H1 (cell line): ENCODE data around the gene THOP1. TPM values are rescaled to one million over a fixed set of nuclear protein-coding genes. Genes with fewer than 3 reads are reported as not detected.

Experiments
- CTCF ChIA-PET: fragments of 300-600 bp; sonication (Branson Sonifier 250); formaldehyde crosslinking; loops from one replicate; lab custom pipeline; 2021; ENCODE audit not compliant: partially characterized antibody; lab: Charles Lee
- POLR2A ChIA-PET: fragments of 300-600 bp; sonication (Branson Sonifier 250); formaldehyde crosslinking; loops from one replicate; lab custom pipeline; 2021; ENCODE audit warnings: inconsistent platforms; ENCODE audit not compliant: partially characterized antibody; lab: Charles Lee
- DNase-seq, 2 experiments: peaks; one replicate each; pipeline versions ENCODE4 v3.0.0 to v3.0.0-alpha.2; 2010 to 2022; ENCODE audit warnings: low spot score in 2 of 2, low read depth in 1 of 2, mixed read lengths in 1 of 2
- FAIRE-seq: peaks from 2 replicates; lab custom pipeline; 2011; peaks lifted over from hg19 to GRCh38; lab: Jason Lieb, UNC
- H2AFZ ChIP-seq: 2 replicates; pipeline ENCODE4 v1.8.1; 2012; ENCODE audit warnings: low read length, inconsistent platforms
- H2AK5ac ChIP-seq: 2 replicates; pipeline ENCODE4 v1.6.1; 2013; ENCODE audit warnings: low read depth, low read length
- H2BK120ac ChIP-seq: replicated peaks from 2 replicates; pipeline ENCODE3; 2013; ENCODE audit warnings: low read depth, low read length, inconsistent platforms
- H2BK12ac ChIP-seq: 2 replicates; pipeline ENCODE4 v1.6.1; 2013; ENCODE audit warnings: low read depth, low read length
- H2BK15ac ChIP-seq: 2 replicates; pipeline ENCODE4 v1.6.1; 2013; ENCODE audit warnings: low read length
- H2BK20ac ChIP-seq: 2 replicates; pipeline ENCODE4 v1.6.1; 2013; ENCODE audit warnings: low read length
- H2BK5ac ChIP-seq: 2 replicates; pipeline ENCODE4 v1.6.1; 2013; ENCODE audit warnings: low read depth, low read length
- H3K14ac ChIP-seq: 2 replicates; pipeline ENCODE4 v1.6.1; 2013; ENCODE audit warnings: inconsistent platforms; ENCODE audit not compliant: insufficient read length
- H3K18ac ChIP-seq: 2 replicates; pipeline ENCODE4 v1.6.1; 2013; ENCODE audit warnings: low read length; ENCODE audit errors: extremely low read depth
- H3K23ac ChIP-seq: 2 replicates; pipeline ENCODE4 v1.6.1; 2013; ENCODE audit warnings: inconsistent platforms; ENCODE audit not compliant: insufficient read length
- H3K23me2 ChIP-seq: 2 replicates; pipeline ENCODE4 v1.6.1; 2013; ENCODE audit warnings: low read depth, low read length
- H3K27ac ChIP-seq: 2 replicates; pipeline ENCODE4 v1.6.1; 2011; ENCODE audit warnings: low read depth, low read length, inconsistent platforms
- H3K27me3 ChIP-seq, 4 experiments: replicated peaks in 1 of 4; 1 replicate in 1 of 4; 2 replicates in 3 of 4; pipeline versions ENCODE4 v1.6.1 to v1.8.1; 2011 to 2013; ENCODE audit warnings: low read length in 3 of 4, mild to moderate bottlenecking in 3 of 4, inconsistent platforms in 2 of 4, mixed read lengths in 2 of 4, moderate library complexity in 1 of 4; ENCODE audit not compliant: control insufficient read depth in 3 of 4, insufficient read depth in 3 of 4; ENCODE audit errors: extremely low read depth in 1 of 4
- H3K36me3 ChIP-seq, 4 experiments: 2 replicates each; pipeline versions ENCODE4 v1.6.1 to v1.8.1; 2011 to 2013; ENCODE audit warnings: mild to moderate bottlenecking in 4 of 4, low read length in 3 of 4, moderate library complexity in 2 of 4, control low read depth in 1 of 4, inconsistent platforms in 1 of 4; ENCODE audit not compliant: insufficient read depth in 4 of 4, control insufficient read depth in 2 of 4
- H3K4ac ChIP-seq: replicated peaks from 2 replicates; pipeline ENCODE3; 2013; ENCODE audit warnings: low read length, low read depth, mixed read lengths, inconsistent platforms; ENCODE audit not compliant: insufficient read length
- H3K4me1 ChIP-seq, 4 experiments: replicated peaks in 1 of 4; 1 replicate in 1 of 4; 2 replicates in 3 of 4; pipeline versions ENCODE4 v1.6.1 to v1.8.1; 2011 to 2013; ENCODE audit warnings: low read length in 3 of 4, inconsistent platforms in 2 of 4, mixed read lengths in 1 of 4; ENCODE audit not compliant: insufficient read depth in 4 of 4, control insufficient read depth in 3 of 4
- H3K4me2 ChIP-seq, 2 experiments: 2 replicates each; pipeline versions ENCODE4 v1.6.1 to v1.8.1; 2011 to 2013; ENCODE audit warnings: low read depth in 2 of 2, low read length in 2 of 2, control low read depth in 1 of 2, inconsistent platforms in 1 of 2, mild to moderate bottlenecking in 1 of 2; ENCODE audit not compliant: insufficient read depth in 1 of 2
- H3K4me3 ChIP-seq, 4 experiments: fragments of 200-600, 300-600 bp in 1 of 4; sonication (generic), shearing (Covaris generic), sonication (Bioruptor Twin) in 1 of 4; 2 replicates each; pipeline versions ENCODE4 v1.5.1 to v1.8.1; 2011 to 2016; ENCODE audit warnings: low read length in 4 of 4, low read depth in 3 of 4, control low read depth in 2 of 4, inconsistent platforms in 2 of 4, mild to moderate bottlenecking in 2 of 4, mixed read lengths in 1 of 4, moderate library complexity in 1 of 4; ENCODE audit not compliant: insufficient read depth in 2 of 4; ENCODE audit errors: extremely low read depth in 1 of 4
- H3K56ac ChIP-seq: replicated peaks from 2 replicates; pipeline ENCODE3; 2013; ENCODE audit warnings: low read depth, mild to moderate bottlenecking, mixed read lengths, low read length, inconsistent platforms; ENCODE audit not compliant: insufficient read length
- H3K79me1 ChIP-seq: 2 replicates; pipeline ENCODE4 v1.6.1; 2013; ENCODE audit warnings: low read depth, low read length, control low read depth
- H3K79me2 ChIP-seq, 2 experiments: 2 replicates each; pipeline versions ENCODE4 v1.6.1 to v1.8.1; 2012 to 2013; ENCODE audit warnings: low read length in 2 of 2, mild to moderate bottlenecking in 2 of 2, inconsistent platforms in 1 of 2; ENCODE audit not compliant: insufficient read depth in 2 of 2, control insufficient read depth in 1 of 2
- H3K9ac ChIP-seq, 4 experiments: replicated peaks in 1 of 4; 1 replicate in 1 of 4; 2 replicates in 3 of 4; pipeline versions ENCODE4 v1.6.1 to v1.8.1; 2011 to 2013; ENCODE audit warnings: low read depth in 3 of 4, low read length in 3 of 4, control low read depth in 2 of 4, mild to moderate bottlenecking in 2 of 4, moderate library complexity in 2 of 4, inconsistent platforms in 1 of 4; ENCODE audit errors: extremely low read depth in 1 of 4
- H3K9me3 ChIP-seq, 2 experiments: 2 replicates each; pipeline versions ENCODE4 v1.6.1 to v1.8.1; 2012 to 2013; ENCODE audit warnings: mild to moderate bottlenecking in 2 of 2, moderate library complexity in 2 of 2, control low read depth in 1 of 2, inconsistent platforms in 1 of 2, low read depth in 1 of 2, low read length in 1 of 2, mixed read lengths in 1 of 2; ENCODE audit not compliant: insufficient read depth in 2 of 2
- H4K20me1 ChIP-seq, 2 experiments: replicated peaks in 1 of 2; 2 replicates each; pipeline versions ENCODE3 to v1.8.1; 2011 to 2013; ENCODE audit warnings: inconsistent platforms in 2 of 2, low read length in 2 of 2, mild to moderate bottlenecking in 1 of 2; ENCODE audit not compliant: insufficient read depth in 2 of 2, control insufficient read depth in 1 of 2
- H4K5ac ChIP-seq: 2 replicates; pipeline ENCODE4 v1.6.1; 2013; ENCODE audit warnings: low read length, low read depth, mixed read lengths, inconsistent platforms; ENCODE audit not compliant: insufficient read length
- H4K8ac ChIP-seq: 2 replicates; pipeline ENCODE4 v1.8.0; 2013; ENCODE audit warnings: mild to moderate bottlenecking, moderate library complexity, low read length, inconsistent platforms; ENCODE audit not compliant: insufficient read depth; ENCODE audit errors: extremely low read depth
- H4K91ac ChIP-seq: replicated peaks from 2 replicates; pipeline ENCODE3; 2013; ENCODE audit warnings: low read length, mixed read lengths, inconsistent platforms; ENCODE audit not compliant: insufficient read length
- CBX5 ChIP-seq: fragments of 300-800, 300-1000 bp; sonication (generic); IDR thresholded peaks from 2 replicates; pipeline ENCODE4 v1.7.1; 2016; ENCODE audit warnings: antibody characterized with exemption, low read length, low read depth
- CEBPB ChIP-seq: IDR thresholded peaks from 2 replicates; pipeline ENCODE4 v1.6.1; 2012; ENCODE audit warnings: low read depth, low read length
- WGBS, 2 experiments: shearing (Covaris generic) in 1 of 2; methylation state at CpG; one replicate each; pipeline versions ENCODE4 v1.1.6 to v1.1.7; 2013 to 2015; ENCODE audit warnings: low lambda C conversion rate in 2 of 2, mixed read lengths in 2 of 2, inconsistent platforms in 1 of 2, low coverage in 1 of 2, missing lambda C conversion rate in 1 of 2; ENCODE audit not compliant: insufficient replicate concordance in 2 of 2, insufficient coverage in 1 of 2, insufficient read length in 1 of 2; ENCODE audit errors: extremely low coverage in 1 of 2, missing lambda C conversion rate in 1 of 2; 5-methylcytosine and 5-hydroxymethylcytosine counted together
- polyA plus RNA-seq, 7 experiments: library from polyadenylated mRNA; depleted of rRNA in 3 of 7; stranded (reverse) in 5 of 7; unstranded in 2 of 7; fragments of >200 nt in 5 of 7; fragments of 200-250 nt in 2 of 7; gene quantifications; 1 replicate in 5 of 7; 2 replicates in 1 of 7; 4 replicates in 1 of 7; pipeline versions ENCODE4 v1.2.1 to v1.2.3, GENCODE V29; 2011 to 2013; ENCODE audit warnings: missing spikeins in 2 of 7, mixed read lengths in 2 of 7
- total RNA-seq: library from RNA; stranded (reverse); fragmentation: NEBNext Ultra II Directional; extraction: Animal tissue kit (Norgen Biotek cat#: 25700); gene quantifications from 2 replicates; pipeline ENCODE4 v1.2.1, GENCODE V29; 2021

Gene THOP1
- total and polyA plus RNA-seq, 2 of the 8 experiments (the other 6 are each of a cell fraction or from before 2014, with no cell fraction given) = 136 to 159 TPM

- Histone ChIP-seq H3K36me3 (peaks cover 3 to 30% (median 8%) of the 10 kb centered on the region in 4 experiments; a peak in 6 of 8 replicates), H3K4me2 (no peak overlapping the region), H3K4me1 (no peaks in the 10 kb centered on the region), H3K4me3 (no peak overlapping the region), H4K8ac (no peak overlapping the region)
- TF ChIP-seq CEBPB (peak; percentile 44; the same call in 1 of the 2 replicates), CBX5 (no peak)
- TF ChIP-seq, all 59 proteins: peak for 1
- Histone ChIP-seq H3K14ac (no peak overlapping the region), H2AK5ac (no peak overlapping the region), H4K20me1 (peaks cover 4 to 28% of the 10 kb centered on the region in 2 experiments), H3K9ac (no peak overlapping the region), H4K5ac (no peak overlapping the region), H3K79me1 (no peaks in the 10 kb centered on the region), H3K23ac (no peak overlapping the region), H3K9me3 (no peaks in the 10 kb centered on the region), H3K56ac (no peak overlapping the region), H3K27me3 (no peaks in the 10 kb centered on the region), H4K91ac (no peak overlapping the region), H2AFZ (no peak overlapping the region), H3K18ac (no peak overlapping the region), H3K27ac (no peak overlapping the region), H3K4ac (no peak overlapping the region), H2BK120ac (no peak overlapping the region), H2BK12ac (no peak overlapping the region), H3K79me2 (peaks cover 0 to 2% of the 10 kb centered on the region in 2 experiments; a peak in 1 of 4 replicates), H2BK15ac (no peak overlapping the region), H2BK20ac (no peak overlapping the region), H2BK5ac (no peak overlapping the region), H3K23me2 (0 out of 2 replicates have a peak, but pooled peaks cover 5% of the 10 kb centered on the region)
- ChIA-PET CTCF (interaction anchor here (0.7 to 4.3 kb wide), 4 partner anchors 13 to 122 kb away, joined by 3 to 16 read pairs (median 5); no protein-coding TSS in a partner anchor), POLR2A (interaction anchor here (1.2 to 2.2 kb wide), 4 partner anchors 13 to 261 kb away, joined by 3 to 6 read pairs (median 4); partner anchors contain the start of gene GADD45B)
- 91% methylated on average over 14 of the region's 15 CpGs; no CpG with 5 or more reads in 1 of the 2 experiments for whole genome bisulfite sequencing, 2 experiments
- FAIRE-seq (no peak), DNase-seq (no peak)
Observed at GRCh38 chr19:2736550-2737190, 48.6 kb upstream of the THOP1 start.
